Measurements from ENCODE around the gene JAKMIP1. TPM values are rescaled to one million over a fixed set of nuclear protein-coding genes. Genes with fewer than 3 reads are reported as not detected.

The JAKMIP1 gene
- total RNA-seq, 3 donors from 2014 or later: 0.63 to 2.1 TPM; not detected in 1

- no peak for DNase-seq
Measured at GRCh38 chr4:6119507-6120020, 80.8 kb downstream of the JAKMIP1 start.

GRCh38 chr4:6118201-6118600 lies 82.1 kb downstream of the JAKMIP1 start:
- H3K4me3 ChIP-seq: no peak overlapping the region
- TF ChIP-seq CTCF (IDR thresholded peaks at IDR 0.05): no peak
- DNase-seq (no peak), ATAC-seq (no peak)
- no peaks in the 10 kb centered on the region for H3K4me1 ChIP-seq (ENCODE audit: low read depth)
- H3K9me3 ChIP-seq: no peaks in the 10 kb centered on the region
- H3K36me3 ChIP-seq (ENCODE audit: low read depth): no peaks in the 10 kb centered on the region
- intact Hi-C loops (cut with DNase I, micrococcal nuclease): no loop called here

More at GRCh38 chr4:6119507-6120020, 80.8 kb downstream of the JAKMIP1 start:
- Histone ChIP-seq H3K4me1 (ENCODE audit: low read depth) (no peaks in the 10 kb centered on the region), H3K36me3 (ENCODE audit: low read depth) (no peaks in the 10 kb centered on the region), H3K9me3 (no peaks in the 10 kb centered on the region), H3K4me3 (no peak overlapping the region)
- intact Hi-C loops (cut with DNase I, micrococcal nuclease): no loop called here
- ATAC-seq: no peak
- no peak for TF ChIP-seq CTCF (IDR thresholded peaks at IDR 0.05)

GRCh38 chr4:6116696-6117285 lies 83.6 kb downstream of the JAKMIP1 start:
- intact Hi-C loops (cut with DNase I, micrococcal nuclease): no loop called here
- Histone ChIP-seq H3K36me3 (ENCODE audit: low read depth) (no peaks in the 10 kb centered on the region), H3K4me3 (no peak overlapping the region), H3K9me3 (no peaks in the 10 kb centered on the region), H3K4me1 (ENCODE audit: low read depth) (no peaks in the 10 kb centered on the region)
- no peak for ATAC-seq
- TF ChIP-seq CTCF (IDR thresholded peaks at IDR 0.05): no peak
- DNase-seq: no peak

- ATAC-seq (no peak), DNase-seq (no peak)
- no peak overlapping the region for H3K4me3 ChIP-seq
- no peaks in the 10 kb centered on the region for H3K9me3 ChIP-seq
- no peaks in the 10 kb centered on the region for H3K36me3 ChIP-seq (ENCODE audit: low read depth)
- H3K4me1 ChIP-seq (ENCODE audit: low read depth): no peaks in the 10 kb centered on the region
- no peak for TF ChIP-seq CTCF (IDR thresholded peaks at IDR 0.05)
- intact Hi-C loops (cut with DNase I, micrococcal nuclease): no loop called here
Measured at GRCh38 chr4:6115746-6116586, 84.4 kb downstream of the JAKMIP1 start.

GRCh38 chr4:6115342-6115741 lies 85.0 kb downstream of the JAKMIP1 start:
- Histone ChIP-seq H3K4me3 (no peak overlapping the region), H3K4me1 (ENCODE audit: low read depth) (no peaks in the 10 kb centered on the region), H3K9me3 (no peaks in the 10 kb centered on the region), H3K36me3 (ENCODE audit: low read depth) (no peaks in the 10 kb centered on the region)
- DNase-seq: no peak
- no peak for ATAC-seq
- intact Hi-C loops (cut with DNase I, micrococcal nuclease): no loop called here
- TF ChIP-seq CTCF (IDR thresholded peaks at IDR 0.05): no peak
